ENCODE measurements around the gene TMEM37. TPM values are rescaled to one million over a fixed set of nuclear protein-coding genes. Genes with fewer than 3 reads are reported as not detected.

TMEM37 gene
- total and polyA plus RNA-seq, 2 donors from 2014 or later, result 59.4 to 221 TPM

- DNase-seq (peak in 4 of 5 donors; percentile 60 to 82 (median 69)), FAIRE-seq (peak; percentile 88)
- no peak overlapping the region for H3K4me3 ChIP-seq (ENCODE audit: low read length in 3 of 3)
- no peak overlapping the region for H3K9ac ChIP-seq (ENCODE audit: low read length in 3 of 3)
- no peak overlapping the region for H3K27ac ChIP-seq (ENCODE audit: low read depth in 2 of 2, low read length in 2 of 2)
- H3K9me3 ChIP-seq (ENCODE audit: control insufficient read depth in 2 of 3, insufficient read depth in 1 of 3, low read length in 3 of 3), result no peaks in the 10 kb centered on the region
- peaks cover 0 to 12% (median 4%) of the 10 kb centered on the region in 3 donors for H3K4me1 ChIP-seq (ENCODE audit: control insufficient read depth in 2 of 3, insufficient read depth in 2 of 3, low read depth in 1 of 3, low read length in 3 of 3)
- intact Hi-C loops (cut with DNase I), result loop anchor here (5.0 kb wide), 1 partner anchor 70 kb away; no protein-coding TSS in a partner anchor
- H3K36me3 ChIP-seq (ENCODE audit: control insufficient read depth in 2 of 3, insufficient read depth in 3 of 3, low read length in 3 of 3), result no peaks in the 10 kb centered on the region
- TF ChIP-seq CTCF (IDR thresholded peaks at IDR 0.05; ENCODE audit: borderline replicate concordance, extremely low read depth, insufficient read depth), result peak; percentile 92
- H3K27me3 ChIP-seq (ENCODE audit: control insufficient read depth, insufficient read depth, low read length), result no peaks in the 10 kb centered on the region
Measured at GRCh38 chr2:119407430-119408220, 24.0 kb upstream of the TMEM37 start.

- intact Hi-C loops (cut with DNase I), result loop anchor here (5.0 kb wide), 1 partner anchor 69 kb away; no protein-coding TSS in a partner anchor
- no peaks in the 10 kb centered on the region for H3K9me3 ChIP-seq (ENCODE audit: control insufficient read depth in 2 of 3, insufficient read depth in 1 of 3, low read length in 3 of 3)
- no peak overlapping the region for H3K27ac ChIP-seq (ENCODE audit: low read depth in 2 of 2, low read length in 2 of 2)
- H3K4me1 ChIP-seq (ENCODE audit: control insufficient read depth in 2 of 3, insufficient read depth in 2 of 3, low read depth in 1 of 3, low read length in 3 of 3), result peaks cover 0 to 7% (median 1%) of the 10 kb centered on the region in 3 donors
- no peak overlapping the region for H3K4me3 ChIP-seq (ENCODE audit: low read length in 3 of 3)
- FAIRE-seq, result no peak
- no peak for TF ChIP-seq CTCF (IDR thresholded peaks at IDR 0.05; ENCODE audit: borderline replicate concordance, extremely low read depth, insufficient read depth)
- no peak overlapping the region for H3K9ac ChIP-seq (ENCODE audit: low read length in 3 of 3)
- peak in 1 of 5 donors; percentile 23 for DNase-seq
- H3K27me3 ChIP-seq (ENCODE audit: control insufficient read depth, insufficient read depth, low read length), result no peaks in the 10 kb centered on the region
- H3K36me3 ChIP-seq (ENCODE audit: control insufficient read depth in 2 of 3, insufficient read depth in 3 of 3, low read length in 3 of 3), result no peaks in the 10 kb centered on the region
Measured at GRCh38 chr2:119408221-119408619, 23.4 kb upstream of the TMEM37 start.

- Histone ChIP-seq H3K4me3 (ENCODE audit: low read length in 3 of 3) (no peak overlapping the region), H3K27ac (ENCODE audit: low read depth in 2 of 2, low read length in 2 of 2) (no peak overlapping the region), H3K36me3 (ENCODE audit: control insufficient read depth in 2 of 3, insufficient read depth in 3 of 3, low read length in 3 of 3) (no peaks in the 10 kb centered on the region), H3K4me1 (ENCODE audit: control insufficient read depth in 2 of 3, insufficient read depth in 2 of 3, low read depth in 1 of 3, low read length in 3 of 3) (peaks cover 0 to 5% (median 0%) of the 10 kb centered on the region in 3 donors), H3K27me3 (ENCODE audit: control insufficient read depth, insufficient read depth, low read length) (no peaks in the 10 kb centered on the region), H3K9me3 (ENCODE audit: control insufficient read depth in 2 of 3, insufficient read depth in 1 of 3, low read length in 3 of 3) (no peaks in the 10 kb centered on the region), H3K9ac (ENCODE audit: low read length in 3 of 3) (no peak overlapping the region)
- no peak for FAIRE-seq
- no peak for TF ChIP-seq CTCF (IDR thresholded peaks at IDR 0.05; ENCODE audit: borderline replicate concordance, extremely low read depth, insufficient read depth)
- intact Hi-C loops (cut with DNase I), result loop anchor here (5.0 kb wide), 1 partner anchor 68 kb away; no protein-coding TSS in a partner anchor
- no peak for DNase-seq
Measured at GRCh38 chr2:119409506-119409905, 22.1 kb upstream of the TMEM37 start.

Measured in kidney (tissue), 14 donors.